ENCODE measurements around the gene NEAT1.

Gene NEAT1

GRCh38 chr11:65392899-65393298 lies 29.7 kb upstream of the NEAT1 start:
- Histone ChIP-seq H3K9ac (ENCODE audit: low read length) (no peak overlapping the region), H3K4me2 (ENCODE audit: low read depth, low read length) (no peak overlapping the region), H3K4me1 (ENCODE audit: low read length) (peaks cover 15% of the 10 kb centered on the region), H4K20me1 (ENCODE audit: insufficient read depth, low read length) (no peaks in the 10 kb centered on the region), H3K27ac (ENCODE audit: low read length) (no peak overlapping the region), H3K9me3 (replicated peaks; ENCODE audit: insufficient read depth, low read length) (no peaks in the 10 kb centered on the region), H3K79me2 (ENCODE audit: low read length) (peaks cover 63% of the 10 kb centered on the region), H3F3A (ENCODE audit: insufficient read depth, low read length) (peaks cover 9% of the 10 kb centered on the region), H3K9me2 (replicated peaks; ENCODE audit: insufficient read depth, low read length) (no peaks in the 10 kb centered on the region), H3K4me3 (ENCODE audit: low read length) (no peak overlapping the region), H2AFZ (ENCODE audit: low read length) (no peak overlapping the region), H3K27me3 (replicated peaks; ENCODE audit: insufficient read depth, low read length) (no peaks in the 10 kb centered on the region), H3K36me3 (replicated peaks; ENCODE audit: insufficient read depth, low read length) (no peaks in the 10 kb centered on the region)
- no peak for DNase-seq
- TF ChIP-seq CTCF (IDR thresholded peaks at IDR 0.05; ENCODE audit: low read length) (no peak), EZH2phosphoT487 (IDR thresholded peaks at IDR 0.05; ENCODE audit: low read length) (no peak), EZH2 (optimal IDR thresholded peaks at IDR 0.05; ENCODE audit: low read depth, low read length) (no peak)

GRCh38 chr11:65393513-65394079 lies 29.0 kb upstream of the NEAT1 start:
- Histone ChIP-seq H3K4me2 (ENCODE audit: low read depth, low read length) (no peak overlapping the region), H3K4me3 (ENCODE audit: low read length) (no peak overlapping the region), H3K9me2 (replicated peaks; ENCODE audit: insufficient read depth, low read length) (no peaks in the 10 kb centered on the region), H3K27me3 (replicated peaks; ENCODE audit: insufficient read depth, low read length) (no peaks in the 10 kb centered on the region), H4K20me1 (ENCODE audit: insufficient read depth, low read length) (no peaks in the 10 kb centered on the region), H3K27ac (ENCODE audit: low read length) (no peak overlapping the region), H3F3A (ENCODE audit: insufficient read depth, low read length) (peaks cover 2% of the 10 kb centered on the region), H3K9ac (ENCODE audit: low read length) (no peak overlapping the region), H3K36me3 (replicated peaks; ENCODE audit: insufficient read depth, low read length) (no peaks in the 10 kb centered on the region), H2AFZ (ENCODE audit: low read length) (no peak overlapping the region), H3K4me1 (ENCODE audit: low read length) (peaks cover 8% of the 10 kb centered on the region), H3K9me3 (replicated peaks; ENCODE audit: insufficient read depth, low read length) (no peaks in the 10 kb centered on the region), H3K79me2 (ENCODE audit: low read length) (peaks cover 56% of the 10 kb centered on the region)
- no peak for DNase-seq
- TF ChIP-seq CTCF (IDR thresholded peaks at IDR 0.05; ENCODE audit: low read length) (no peak), EZH2phosphoT487 (IDR thresholded peaks at IDR 0.05; ENCODE audit: low read length) (no peak), EZH2 (optimal IDR thresholded peaks at IDR 0.05; ENCODE audit: low read depth, low read length) (no peak)

- Histone ChIP-seq H3K4me1 (ENCODE audit: low read length) (peaks cover 6% of the 10 kb centered on the region), H3K4me2 (ENCODE audit: low read depth, low read length) (no peak overlapping the region), H3K79me2 (ENCODE audit: low read length) (peaks cover 52% of the 10 kb centered on the region), H3K9me2 (replicated peaks; ENCODE audit: insufficient read depth, low read length) (no peaks in the 10 kb centered on the region), H2AFZ (ENCODE audit: low read length) (no peak overlapping the region), H3F3A (ENCODE audit: insufficient read depth, low read length) (no peaks in the 10 kb centered on the region), H3K9ac (ENCODE audit: low read length) (no peak overlapping the region), H4K20me1 (ENCODE audit: insufficient read depth, low read length) (no peaks in the 10 kb centered on the region), H3K9me3 (replicated peaks; ENCODE audit: insufficient read depth, low read length) (no peaks in the 10 kb centered on the region), H3K27ac (ENCODE audit: low read length) (no peak overlapping the region), H3K27me3 (replicated peaks; ENCODE audit: insufficient read depth, low read length) (no peaks in the 10 kb centered on the region), H3K4me3 (ENCODE audit: low read length) (no peak overlapping the region), H3K36me3 (replicated peaks; ENCODE audit: insufficient read depth, low read length) (no peaks in the 10 kb centered on the region)
- no peak for DNase-seq
- TF ChIP-seq EZH2phosphoT487 (IDR thresholded peaks at IDR 0.05; ENCODE audit: low read length) (no peak), CTCF (IDR thresholded peaks at IDR 0.05; ENCODE audit: low read length) (no peak), EZH2 (optimal IDR thresholded peaks at IDR 0.05; ENCODE audit: low read depth, low read length) (no peak)
Observed at GRCh38 chr11:65394125-65394536, 28.5 kb upstream of the NEAT1 start.
